Smooth muscle cell of the umbilical artery (primary cell): Measurements from ENCODE around the gene MRPL19. TPM values are rescaled to one million over a fixed set of nuclear protein-coding genes. Genes with fewer than 3 reads are reported as not detected.

Experiments
- total RNA-seq: library from RNA; depleted of rRNA; stranded (reverse); fragments of >200 nt; gene quantifications from 2 replicates; pipeline ENCODE4 v1.2.3, GENCODE V29; 2014

MRPL19 gene
- total RNA-seq, result 43.9 and 71.0 TPM in 2 replicates

DNA sequence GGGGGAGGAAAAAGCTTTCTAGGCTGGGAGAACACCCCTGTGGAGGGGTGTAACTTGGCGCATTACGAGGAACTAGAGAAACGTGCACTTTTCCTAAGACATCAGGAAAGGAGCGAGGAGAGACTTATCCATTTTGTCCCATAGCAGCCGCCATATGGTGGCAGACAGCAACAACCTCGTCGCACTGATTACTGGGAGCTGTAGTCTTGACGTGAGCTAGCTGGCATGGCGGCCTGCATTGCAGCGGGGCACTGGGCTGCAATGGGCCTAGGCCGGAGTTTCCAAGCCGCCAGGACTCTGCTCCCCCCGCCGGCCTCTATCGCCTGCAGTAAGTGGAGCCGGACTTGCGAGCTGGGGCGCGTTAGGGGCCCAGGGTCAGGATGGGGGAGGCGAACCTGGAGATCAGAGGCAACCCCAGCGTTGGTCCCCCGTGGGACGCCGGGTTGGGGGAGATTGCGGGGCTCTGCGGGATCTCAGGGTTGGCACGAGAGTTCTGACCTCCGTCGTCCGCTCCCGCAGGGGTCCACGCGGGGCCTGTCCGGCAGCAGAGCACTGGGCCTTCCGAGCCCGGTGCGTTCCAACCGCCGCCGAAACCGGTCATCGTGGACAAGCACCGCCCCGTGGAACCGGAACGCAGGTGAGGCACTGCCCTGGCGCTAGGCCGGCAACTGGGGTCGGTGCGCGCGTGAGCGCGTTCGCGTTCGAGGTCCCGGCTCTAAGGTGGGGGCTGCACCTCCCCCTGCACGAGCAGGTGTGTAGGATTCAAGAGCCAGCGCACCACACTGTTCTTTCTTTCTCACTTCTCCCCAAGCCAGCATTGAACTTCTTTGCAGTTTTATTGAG lies at the start of gene MRPL19:
TSS of gene MRPL19 (plus strand) at position 201 of the 843 bp plus-strand sequence. CDS start at position 226, 25 bp downstream.

DNA sequence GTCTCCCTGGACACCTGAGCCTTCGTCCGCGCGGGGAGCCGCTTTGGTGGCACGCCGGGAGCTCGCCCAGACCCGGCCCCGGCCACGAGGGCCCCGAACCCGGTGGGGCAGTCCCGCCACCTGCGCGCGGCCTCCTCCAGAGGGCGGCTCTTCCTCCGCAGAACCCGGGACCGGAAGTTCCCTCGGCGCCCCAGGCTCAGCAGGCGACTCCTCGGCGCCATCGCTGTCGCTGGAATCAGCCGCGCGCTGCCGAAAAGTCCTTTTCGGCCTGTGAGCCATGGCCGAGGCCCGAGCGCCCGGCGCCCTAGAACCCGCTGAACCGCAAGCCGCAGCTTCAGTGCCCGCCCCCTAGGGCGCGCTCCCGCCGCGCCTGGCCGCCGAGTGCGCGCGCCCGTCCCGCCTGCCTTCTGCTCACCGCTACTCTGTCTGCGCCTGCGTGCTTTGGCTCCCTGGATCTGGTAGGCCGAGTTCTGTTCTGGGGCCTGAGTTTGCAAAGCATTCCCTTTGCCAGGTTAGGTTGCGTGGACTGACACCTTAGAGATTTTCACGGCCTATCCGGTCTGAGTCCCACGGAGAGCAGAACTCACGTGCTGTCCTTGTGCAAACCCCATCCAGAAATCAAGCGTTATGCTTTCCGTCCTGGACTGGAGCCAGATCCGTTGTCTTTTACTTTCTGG lies 64.1 kb downstream of the MRPL19 start, which contains the start of gene GCFC2:
TSS of gene GCFC2 (minus strand) at position 339 of the 677 bp plus-strand sequence. CDS start at position 279, 60 bp downstream.

Other genes with a start within 250 kb of the MRPL19 start
- 39.2 and 46.8 TPM in 2 replicates for gene EVA1A, start 85.8 kb upstream of the MRPL19 start, total RNA-seq
- gene GCFC2, start 64.1 kb downstream of the MRPL19 start, total RNA-seq, result 8.9 and 14.3 TPM in 2 replicates